Measurements from ENCODE around the gene ZBTB46.
"Not testable (repeated sequence)": the region's sequence is repeated elsewhere in the genome, so short reads cannot be mapped to it uniquely, and the experiment has no call there.

Gene ZBTB46

GRCh38 chr20:63814891-63815614, 16.0 kb downstream of the ZBTB46 start:
- DNase-seq (ENCODE audit: low read depth), result no peak

GRCh38 chr20:63811491-63811875, 19.6 kb downstream of the ZBTB46 start:
- no peak for DNase-seq (ENCODE audit: low read depth)

GRCh38 chr20:63810730-63811490, 20.2 kb downstream of the ZBTB46 start:
- no peak for DNase-seq (ENCODE audit: low read depth)

- DNase-seq (ENCODE audit: low read depth), result no peak
These were observed 21.2 kb downstream of the ZBTB46 start for GRCh38 chr20:63809856-63810255.

- DNase-seq (ENCODE audit: low read depth), result no peak
These were observed 21.9 kb downstream of the ZBTB46 start for GRCh38 chr20:63808964-63809674.

- no peak for DNase-seq (ENCODE audit: low read depth)
These were observed 22.8 kb downstream of the ZBTB46 start for GRCh38 chr20:63808145-63808724.

GRCh38 chr20:63807654-63808053, 23.4 kb downstream of the ZBTB46 start:
- no peak for DNase-seq (ENCODE audit: low read depth)

GRCh38 chr20:63804308-63804636, 26.8 kb downstream of the ZBTB46 start:
- DNase-seq (ENCODE audit: low read depth), result no peak

- DNase-seq (ENCODE audit: low read depth), result no peak
These were observed 28.4 kb downstream of the ZBTB46 start for GRCh38 chr20:63802469-63803240.

GRCh38 chr20:63801174-63801573, 29.9 kb downstream of the ZBTB46 start:
- DNase-seq (ENCODE audit: low read depth), result not testable (repeated sequence)

- DNase-seq (ENCODE audit: low read depth), result not testable (repeated sequence)
These were observed 30.7 kb downstream of the ZBTB46 start for GRCh38 chr20:63800411-63800810.

GRCh38 chr20:63799127-63799526, 31.9 kb downstream of the ZBTB46 start:
- DNase-seq (ENCODE audit: low read depth), result not testable (repeated sequence)

- DNase-seq (ENCODE audit: low read depth), result not testable (repeated sequence)
These were observed 33.9 kb downstream of the ZBTB46 start for GRCh38 chr20:63797175-63797574.

GRCh38 chr20:63795178-63795830, 35.8 kb downstream of the ZBTB46 start:
- DNase-seq (ENCODE audit: low read depth), result no peak

- DNase-seq (ENCODE audit: low read depth), result no peak
These were observed 36.5 kb downstream of the ZBTB46 start for GRCh38 chr20:63794614-63795013.

GRCh38 chr20:63792866-63793265, 38.2 kb downstream of the ZBTB46 start:
- no peak for DNase-seq (ENCODE audit: low read depth)

- no peak for DNase-seq (ENCODE audit: low read depth)
These were observed 39.4 kb downstream of the ZBTB46 start for GRCh38 chr20:63791497-63792156.

- DNase-seq (ENCODE audit: low read depth), result no peak
These were observed 40.4 kb downstream of the ZBTB46 start for GRCh38 chr20:63790572-63791168.

GRCh38 chr20:63789836-63790571, 41.1 kb downstream of the ZBTB46 start:
- no peak for DNase-seq (ENCODE audit: low read depth)

- no peak for DNase-seq (ENCODE audit: low read depth)
These were observed 43.3 kb downstream of the ZBTB46 start for GRCh38 chr20:63787749-63788148.

Measured in CMK (cell line).